ENCODE results near the gene TMEM151B.
"Not testable (repeated sequence)": the region's sequence is repeated elsewhere in the genome, so short reads cannot be mapped to it uniquely, and the experiment has no call there.

TMEM151B gene

GRCh38 chr6:44332585-44332984 lies 62.3 kb downstream of the TMEM151B start:
- Mint-ChIP-seq H3K27ac (no peak overlapping the region), H3K4me3 (no peak overlapping the region), H3K9me3 (no peaks in the 10 kb centered on the region), H3K4me1 (no peaks in the 10 kb centered on the region), H3K36me3 (no peaks in the 10 kb centered on the region)
- DNase-seq (ENCODE audit: low spot score in 2 of 2) (no peak), ATAC-seq (peak; percentile 57)

- no peaks in the 10 kb centered on the region for H3K9me3 Mint-ChIP-seq
- H3K36me3 Mint-ChIP-seq = no peaks in the 10 kb centered on the region
- DNase-seq (ENCODE audit: low spot score in 2 of 2) (no peak), ATAC-seq (no peak)
- no peak overlapping the region for H3K4me3 Mint-ChIP-seq
- no peak overlapping the region for H3K27ac Mint-ChIP-seq
- no peaks in the 10 kb centered on the region for H3K4me1 Mint-ChIP-seq
Observed at GRCh38 chr6:44333273-44333919, 63.1 kb downstream of the TMEM151B start.

- Mint-ChIP-seq H3K36me3 (no peaks in the 10 kb centered on the region), H3K27ac (no peak overlapping the region), H3K4me1 (no peaks in the 10 kb centered on the region), H3K4me3 (no peak overlapping the region), H3K9me3 (no peaks in the 10 kb centered on the region)
- ATAC-seq (no peak), DNase-seq (ENCODE audit: low spot score in 2 of 2) (no peak)
Observed at GRCh38 chr6:44333942-44334341, 63.7 kb downstream of the TMEM151B start.

GRCh38 chr6:44335631-44336030 lies 65.4 kb downstream of the TMEM151B start:
- no peaks in the 10 kb centered on the region for H3K9me3 Mint-ChIP-seq
- ATAC-seq (no peak), DNase-seq (ENCODE audit: low spot score in 2 of 2) (no peak)
- H3K36me3 Mint-ChIP-seq = no peaks in the 10 kb centered on the region
- H3K27ac Mint-ChIP-seq = no peak overlapping the region
- H3K4me1 Mint-ChIP-seq = no peaks in the 10 kb centered on the region
- H3K4me3 Mint-ChIP-seq = no peak overlapping the region

DNA sequence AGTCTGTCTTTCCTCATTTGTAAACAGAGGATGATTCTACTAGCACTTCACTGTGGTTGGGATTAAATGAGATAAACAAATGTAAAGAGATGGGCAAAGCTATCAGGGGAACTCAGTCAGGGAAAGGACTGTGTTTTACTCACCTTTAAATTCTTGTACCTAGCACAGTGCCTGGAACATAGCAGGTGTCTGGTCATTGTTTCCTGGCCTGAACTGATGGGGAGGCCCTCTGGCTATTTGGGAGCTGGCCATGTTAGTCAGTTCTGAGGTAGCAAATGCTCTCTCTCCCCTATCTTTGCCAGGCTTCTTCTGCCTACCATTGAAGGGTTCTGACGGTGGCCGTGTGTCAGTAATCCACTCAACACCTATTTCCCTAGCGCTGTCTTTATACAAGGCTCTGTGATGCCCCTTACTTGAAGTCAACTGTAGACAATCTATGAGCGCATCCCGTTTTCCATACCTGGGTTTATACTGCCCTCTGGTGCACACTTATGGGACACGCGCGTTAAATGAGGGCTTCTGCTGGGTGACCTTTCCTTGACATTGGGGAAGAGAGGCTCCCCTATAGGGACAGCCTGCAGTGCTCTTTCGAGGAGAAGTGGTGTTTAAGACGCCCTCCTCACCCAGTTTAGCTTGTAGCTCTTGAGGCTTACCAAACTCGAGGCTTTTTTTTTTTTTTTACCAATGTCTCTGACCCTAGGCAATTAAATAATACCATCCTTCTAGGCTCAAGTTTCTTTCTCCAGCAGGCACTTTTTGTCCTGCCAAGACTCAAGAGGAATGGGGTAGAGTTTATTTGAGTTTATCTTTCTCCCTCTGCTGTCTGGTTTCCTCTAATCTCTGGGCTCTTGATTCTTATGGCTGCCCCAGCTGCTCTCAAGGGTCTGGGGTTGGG lies 68.2 kb downstream of the TMEM151B start:
- no peaks in the 10 kb centered on the region for H3K9me3 Mint-ChIP-seq
- peak; percentile 79 for ATAC-seq
- no peak overlapping the region for H3K4me3 Mint-ChIP-seq
- H3K4me1 Mint-ChIP-seq = no peaks in the 10 kb centered on the region
- H3K36me3 Mint-ChIP-seq = no peaks in the 10 kb centered on the region
- DNase-seq (ENCODE audit: low spot score in 2 of 2) = peak; percentile 45 to 82
- H3K27ac Mint-ChIP-seq = no peak overlapping the region

DNA sequence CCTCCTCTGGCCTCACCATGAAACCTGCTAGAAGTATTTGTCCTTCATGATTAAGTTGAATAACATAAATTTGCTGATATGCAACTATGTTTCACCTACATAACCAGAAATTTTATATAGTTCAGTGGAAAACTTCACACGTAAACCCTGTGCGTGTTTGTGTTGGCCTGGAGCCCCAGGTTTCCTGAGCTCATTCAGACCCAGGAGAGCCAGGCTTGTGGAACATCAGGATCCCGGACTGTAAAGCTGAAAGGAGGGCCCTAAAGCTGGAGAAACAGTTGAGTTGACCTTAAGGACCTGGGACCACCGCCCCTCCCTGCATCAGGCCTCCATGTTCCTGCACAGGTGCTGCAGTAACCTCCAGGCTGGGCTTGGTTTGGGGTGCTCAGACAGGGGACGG lies 69.1 kb downstream of the TMEM151B start:
- Mint-ChIP-seq H3K9me3 (no peaks in the 10 kb centered on the region), H3K4me3 (no peak overlapping the region), H3K27ac (no peak overlapping the region), H3K4me1 (no peaks in the 10 kb centered on the region), H3K36me3 (no peaks in the 10 kb centered on the region)
- ATAC-seq (no peak), DNase-seq (ENCODE audit: low spot score in 2 of 2) (no peak)

- Mint-ChIP-seq H3K4me3 (no peak overlapping the region), H3K9me3 (no peaks in the 10 kb centered on the region), H3K27ac (no peak overlapping the region), H3K36me3 (no peaks in the 10 kb centered on the region), H3K4me1 (no peaks in the 10 kb centered on the region)
- peak; percentile 85 for ATAC-seq
- no peak for DNase-seq (ENCODE audit: low spot score in 2 of 2)
Observed at GRCh38 chr6:44339763-44340625, 69.7 kb downstream of the TMEM151B start.

GRCh38 chr6:44341095-44341890 lies 71.0 kb downstream of the TMEM151B start:
- Mint-ChIP-seq H3K4me3 (no peak overlapping the region), H3K4me1 (no peaks in the 10 kb centered on the region), H3K9me3 (no peaks in the 10 kb centered on the region), H3K36me3 (no peaks in the 10 kb centered on the region), H3K27ac (no peak overlapping the region)
- ATAC-seq (no peak), DNase-seq (ENCODE audit: low spot score in 2 of 2) (no peak)

DNA sequence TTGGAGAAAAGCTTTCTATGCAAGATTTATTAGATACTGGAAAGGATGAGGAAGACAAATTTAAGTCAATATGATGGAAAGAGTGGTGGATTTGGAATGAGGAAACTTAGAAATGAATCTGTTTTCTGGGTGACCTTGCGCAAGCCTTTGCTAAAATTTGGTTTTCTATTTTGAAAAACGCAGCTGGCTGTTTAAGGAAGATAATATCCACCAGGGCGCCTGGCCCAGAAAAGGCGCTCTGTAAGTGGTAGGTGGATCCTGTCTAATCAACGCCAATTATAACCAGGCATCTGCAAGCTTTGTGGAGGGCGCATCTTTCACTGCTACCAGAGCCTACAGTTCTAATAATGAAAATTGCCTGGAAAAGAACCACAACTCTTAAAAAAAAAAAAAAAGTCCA lies 71.8 kb downstream of the TMEM151B start:
- no peak overlapping the region for H3K27ac Mint-ChIP-seq
- H3K4me1 Mint-ChIP-seq = no peaks in the 10 kb centered on the region
- no peak for DNase-seq (ENCODE audit: low spot score in 2 of 2)
- no peak for ATAC-seq
- no peak overlapping the region for H3K4me3 Mint-ChIP-seq
- H3K9me3 Mint-ChIP-seq = no peaks in the 10 kb centered on the region
- H3K36me3 Mint-ChIP-seq = no peaks in the 10 kb centered on the region

GRCh38 chr6:44342489-44342888 lies 72.2 kb downstream of the TMEM151B start, which contains the start of gene SPATS1:
Gene SPATS1 (plus strand): TSS chr6:44342650. CDS start chr6:44343096, 446 bp downstream.
- H3K27ac Mint-ChIP-seq = no peak within 1 kb of the TSS
- DNase-seq (ENCODE audit: low spot score in 2 of 2) (no peak), ATAC-seq (no peak)
- no peaks in the 10 kb centered on the region for H3K36me3 Mint-ChIP-seq
- H3K4me3 Mint-ChIP-seq = no peak within 1 kb of the TSS
- no peaks in the 10 kb centered on the region for H3K4me1 Mint-ChIP-seq
- no peaks in the 10 kb centered on the region for H3K9me3 Mint-ChIP-seq

DNA sequence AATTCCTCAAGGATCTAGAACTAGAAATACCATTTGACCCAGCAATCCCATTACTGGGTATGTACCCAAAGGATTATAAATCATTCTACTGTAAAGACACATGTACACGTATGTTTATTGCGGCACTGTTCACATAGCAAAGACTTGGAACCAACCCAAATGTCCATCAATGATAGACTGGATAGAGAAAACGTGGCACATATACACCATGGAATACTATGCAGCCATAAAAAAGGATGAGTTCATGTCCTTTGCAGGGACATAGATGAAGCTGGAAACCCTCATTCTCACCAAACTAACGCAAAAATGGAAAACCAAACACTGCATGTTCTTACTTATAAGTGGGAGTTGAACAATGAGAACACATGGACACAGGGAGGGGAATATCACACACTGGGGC lies 76.6 kb downstream of the TMEM151B start:
- DNase-seq (ENCODE audit: low spot score in 2 of 2); H3K36me3 Mint-ChIP-seq; ATAC-seq; H3K4me1 Mint-ChIP-seq; H3K4me3 Mint-ChIP-seq; H3K27ac Mint-ChIP-seq; H3K9me3 Mint-ChIP-seq: not testable (repeated sequence)

DNA sequence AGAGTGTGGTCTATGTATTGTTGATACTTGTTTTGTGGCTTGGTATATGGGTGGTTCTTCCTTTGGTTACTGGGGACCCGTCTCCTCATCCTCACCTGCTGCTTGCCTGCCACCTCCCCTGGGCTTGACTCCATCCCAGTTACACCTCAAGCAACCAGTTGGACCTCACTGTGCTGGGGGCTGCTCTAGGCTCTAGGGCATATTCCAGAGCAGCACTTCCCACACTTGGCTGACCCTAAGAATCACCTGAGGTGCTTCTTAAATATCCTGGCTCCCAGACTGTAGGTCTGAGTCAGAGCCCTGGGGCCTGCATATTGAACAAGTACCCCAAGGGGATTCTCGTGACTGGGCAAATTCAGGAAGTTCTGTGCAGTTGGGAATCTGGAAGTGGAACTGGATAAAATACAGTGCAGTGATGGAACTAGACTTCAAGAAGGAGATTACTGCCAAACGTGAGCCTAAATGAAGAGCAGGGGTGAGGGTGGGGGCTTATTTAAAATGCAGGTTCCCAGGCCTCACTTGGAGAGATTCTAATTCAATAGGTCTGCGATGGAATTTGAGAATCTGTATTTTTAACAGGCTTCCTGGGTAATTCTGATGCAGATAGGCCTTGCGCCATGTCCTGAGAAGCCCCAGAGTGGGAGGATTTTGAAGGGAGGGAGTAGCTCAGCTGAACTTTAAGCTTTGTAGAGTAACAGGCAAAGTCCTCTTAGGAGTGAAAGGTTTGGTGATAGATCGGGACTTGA lies 79.8 kb downstream of the TMEM151B start:
- Mint-ChIP-seq H3K4me1 (no peaks in the 10 kb centered on the region), H3K9me3 (no peaks in the 10 kb centered on the region), H3K27ac (no peak overlapping the region), H3K36me3 (no peaks in the 10 kb centered on the region), H3K4me3 (no peak overlapping the region)
- DNase-seq (ENCODE audit: low spot score in 2 of 2) = no peak
- no peak for ATAC-seq

GRCh38 chr6:44350650-44350994 lies 80.4 kb downstream of the TMEM151B start:
- not testable (repeated sequence) for DNase-seq (ENCODE audit: low spot score in 2 of 2); H3K9me3 Mint-ChIP-seq; H3K4me1 Mint-ChIP-seq; H3K27ac Mint-ChIP-seq; H3K4me3 Mint-ChIP-seq; ATAC-seq; H3K36me3 Mint-ChIP-seq

DNA sequence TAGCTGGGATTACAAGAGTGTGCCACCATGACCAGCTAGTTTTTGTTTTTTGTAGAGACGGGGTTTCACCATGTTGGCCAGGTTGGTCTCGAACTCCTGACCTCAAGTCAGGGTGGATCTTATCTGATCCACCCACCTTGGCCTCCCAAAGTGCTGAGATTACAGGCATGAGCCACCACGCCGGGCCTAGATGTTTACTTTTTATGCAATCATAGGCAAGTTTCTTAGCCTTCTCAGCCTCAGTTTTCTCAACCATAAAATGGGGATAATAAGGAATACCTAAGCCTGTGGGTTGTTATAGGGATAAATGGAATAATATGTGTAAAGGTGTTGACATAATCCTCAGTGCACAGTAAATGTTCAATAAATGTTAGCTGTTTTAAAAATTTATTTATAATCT lies 82.0 kb downstream of the TMEM151B start:
- no peak overlapping the region for H3K4me3 Mint-ChIP-seq
- no peak overlapping the region for H3K27ac Mint-ChIP-seq
- no peaks in the 10 kb centered on the region for H3K9me3 Mint-ChIP-seq
- DNase-seq (ENCODE audit: low spot score in 2 of 2) = no peak
- no peaks in the 10 kb centered on the region for H3K36me3 Mint-ChIP-seq
- no peak for ATAC-seq
- no peaks in the 10 kb centered on the region for H3K4me1 Mint-ChIP-seq
